SU-DHL-6 (cell line): ENCODE results near the gene NTN4.
A peak's percentile ranks its signal among the peaks of the same experiment; 100 is the strongest.

ENCODE experiments used
- H2AFZ ChIP-seq: fragments of 200-600 bp; sonication (generic); 2 replicates; pipeline ENCODE4 v1.6.1; 2014; ENCODE audit warnings: low read depth, mild to moderate bottlenecking, moderate library complexity, mixed read lengths, antibody characterized with exemption, low read length; ENCODE audit not compliant: severe bottlenecking
- H3F3A ChIP-seq: fragments of 200-600 bp; shearing (Covaris generic); 2 replicates; pipeline ENCODE4 v1.6.0; 2016; ENCODE audit warnings: antibody characterized with exemption, mild to moderate bottlenecking; ENCODE audit not compliant: insufficient read depth
- H3K27ac ChIP-seq: fragments of 200-600 bp; sonication (generic); 2 replicates; pipeline ENCODE4 v1.5.1; 2016; ENCODE audit warnings: low read depth, mild to moderate bottlenecking, low read length, moderate library complexity, mixed read lengths
- H3K27me3 ChIP-seq: fragments of 200-600 bp; sonication (generic), shearing (Covaris generic); 2 replicates; pipeline ENCODE4 v1.6.0; 2014; ENCODE audit warnings: mild to moderate bottlenecking, low read length
- H3K36me3 ChIP-seq: fragments of 200-600 bp; sonication (generic); 2 replicates; pipeline ENCODE4 v1.6.1; 2014; ENCODE audit warnings: mild to moderate bottlenecking, low read length, mixed read lengths
- H3K4me2 ChIP-seq: fragments of 300-600, 200-600 bp; shearing (Covaris generic), sonication (generic); 2 replicates; pipeline ENCODE4 v1.6.0; 2014; ENCODE audit warnings: low read length, low read depth, mild to moderate bottlenecking; ENCODE audit not compliant: poor library complexity, severe bottlenecking
- H3K4me3 ChIP-seq: fragments of 200-600 bp; sonication (generic); 2 replicates; pipeline ENCODE4 v1.5.1; 2014; ENCODE audit warnings: antibody characterized with exemption, low read length, mild to moderate bottlenecking, mixed read lengths; ENCODE audit not compliant: insufficient read depth, poor library complexity, severe bottlenecking
- H3K79me2 ChIP-seq: fragments of 200-600 bp; sonication (generic); 2 replicates; pipeline ENCODE4 v1.6.1; 2014; ENCODE audit warnings: mild to moderate bottlenecking, low read length, moderate library complexity; ENCODE audit not compliant: insufficient read depth
- H3K9ac ChIP-seq: fragments of 200-600 bp; sonication (generic); 2 replicates; pipeline ENCODE4 v1.7.0; 2014; ENCODE audit warnings: mild to moderate bottlenecking, low read length
- H3K9me2 ChIP-seq: fragments of 200-600 bp; sonication (generic); replicated peaks from 2 replicates; pipeline ENCODE4 v1.6.1; 2014; ENCODE audit warnings: low read length; ENCODE audit not compliant: insufficient read depth
- H3K9me3 ChIP-seq: fragments of 200-600 bp; sonication (generic); 2 replicates; pipeline ENCODE4 v1.6.1; 2014; ENCODE audit warnings: low read length, mixed read lengths; ENCODE audit not compliant: insufficient read depth
- H4K20me1 ChIP-seq: fragments of 200-600 bp; sonication (generic); 2 replicates; pipeline ENCODE4 v1.6.1; 2014; ENCODE audit warnings: low read depth, mild to moderate bottlenecking, antibody characterized with exemption, low read length, moderate library complexity, mixed read lengths
- CTCF ChIP-seq: fragments of 200-600 bp; sonication (generic); IDR thresholded peaks from one replicate; pipeline ENCODE4 v1.5.1; 2017; ENCODE audit warnings: antibody characterized with exemption, mild to moderate bottlenecking, low read length, moderate library complexity; ENCODE audit not compliant: insufficient read depth, poor library complexity, severe bottlenecking
- EZH2phosphoT487 ChIP-seq: fragments of 200-600 bp; sonication (generic), shearing (Covaris generic); conservative IDR thresholded peaks from 2 replicates; pipeline ENCODE4 v1.6.1; 2018; ENCODE audit warnings: mild to moderate bottlenecking, antibody characterized with exemption, low read length, moderate library complexity, mixed read lengths

The NTN4 gene

GRCh38 chr12:95796225-95796981, 5.8 kb upstream of the NTN4 start:
- Histone ChIP-seq H3K27me3 (no peaks in the 10 kb centered on the region), H2AFZ (no peak overlapping the region), H3K9ac (no peak overlapping the region), H4K20me1 (no peaks in the 10 kb centered on the region), H3K36me3 (no peaks in the 10 kb centered on the region), H3K79me2 (no peaks in the 10 kb centered on the region), H3K4me2 (no peak overlapping the region), H3K4me3 (no peak overlapping the region), H3K9me2 (no peaks in the 10 kb centered on the region), H3K9me3 (no peaks in the 10 kb centered on the region), H3F3A (no peaks in the 10 kb centered on the region), H3K27ac (no peak overlapping the region)
- TF ChIP-seq EZH2phosphoT487, result no peak
- TF ChIP-seq CTCF, result no peak

GRCh38 chr12:95790917-95791849, 619 bp upstream of the NTN4 start:
- TF ChIP-seq CTCF, result no peak
- no peak for TF ChIP-seq EZH2phosphoT487
- Histone ChIP-seq H3K4me2 (peak overlapping the region; percentile 51), H3K27ac (no peak overlapping the region), H4K20me1 (no peaks in the 10 kb centered on the region), H3K9me2 (no peaks in the 10 kb centered on the region), H3K36me3 (no peaks in the 10 kb centered on the region), H3K9me3 (no peaks in the 10 kb centered on the region), H2AFZ (no peak overlapping the region), H3K9ac (no peak overlapping the region), H3K27me3 (no peaks in the 10 kb centered on the region), H3K79me2 (no peaks in the 10 kb centered on the region), H3F3A (no peaks in the 10 kb centered on the region), H3K4me3 (no peak overlapping the region)

- Histone ChIP-seq H2AFZ (no peak overlapping the region), H3K4me3 (no peak overlapping the region), H3K27ac (no peak overlapping the region), H3K9ac (no peak overlapping the region), H3K27me3 (no peaks in the 10 kb centered on the region), H3F3A (no peaks in the 10 kb centered on the region), H4K20me1 (no peaks in the 10 kb centered on the region), H3K9me3 (no peaks in the 10 kb centered on the region), H3K36me3 (no peaks in the 10 kb centered on the region), H3K79me2 (no peaks in the 10 kb centered on the region), H3K4me2 (peak overlapping the region; percentile 51), H3K9me2 (no peaks in the 10 kb centered on the region)
- TF ChIP-seq CTCF (no peak), EZH2phosphoT487 (no peak)
These were observed 1.2 kb downstream of the NTN4 start for GRCh38 chr12:95789126-95790032.
